GM21737 (cell line): ENCODE results near the gene MRPL51.

ENCODE experiments used
- ATAC-seq: cut with Tn5 transposase; IDR thresholded peaks from one replicate; pipeline ENCODE4 v1.9.1; 2021; ENCODE audit warnings: mild to moderate bottlenecking, moderate library complexity; ENCODE audit not compliant: unreplicated experiment

Gene MRPL51

GRCh38 chr12:6462234-6462995 is 30.6 kb downstream of the MRPL51 start:
- no peak for ATAC-seq

GRCh38 chr12:6461401-6462233 is 31.4 kb downstream of the MRPL51 start:
- peak; percentile 74 for ATAC-seq

GRCh38 chr12:6460751-6461371 is 32.2 kb downstream of the MRPL51 start:
- ATAC-seq: no peak

GRCh38 chr12:6459004-6459337 is 34.1 kb downstream of the MRPL51 start:
- no peak for ATAC-seq

GRCh38 chr12:6458281-6459003 is 34.6 kb downstream of the MRPL51 start:
- ATAC-seq: no peak

GRCh38 chr12:6457220-6457945 is 35.7 kb downstream of the MRPL51 start:
- no peak for ATAC-seq

GRCh38 chr12:6452944-6453630 is 40.0 kb downstream of the MRPL51 start:
- ATAC-seq: no peak

- no peak for ATAC-seq
Measured at GRCh38 chr12:6452245-6452943, 40.7 kb downstream of the MRPL51 start.

- ATAC-seq: peak; percentile 50
Measured at GRCh38 chr12:6451348-6452244, 41.5 kb downstream of the MRPL51 start, which contains the start of gene TAPBPL. TSS of gene TAPBPL (plus strand) at chr12:6452042. CDS start at chr12:6452249, 207 bp downstream.

- no peak for ATAC-seq
Measured at GRCh38 chr12:6450869-6451347, 42.2 kb downstream of the MRPL51 start.

GRCh38 chr12:6450091-6450868 is 42.8 kb downstream of the MRPL51 start:
- no peak for ATAC-seq

GRCh38 chr12:6444704-6445688 is 48.1 kb downstream of the MRPL51 start, which contains the start of gene CD27:
TSS of gene CD27 (plus strand) at chr12:6444955. CDS start at chr12:6445096, 141 bp downstream.
- ATAC-seq: no peak

- ATAC-seq: no peak
Measured at GRCh38 chr12:6444031-6444430, 49.0 kb downstream of the MRPL51 start.

GRCh38 chr12:6443361-6443983 is 49.6 kb downstream of the MRPL51 start:
- no peak for ATAC-seq

- no peak for ATAC-seq
Measured at GRCh38 chr12:6442836-6443235, 50.2 kb downstream of the MRPL51 start.
